Measurements from ENCODE around the gene CTBP1. TPM values are rescaled to one million over a fixed set of nuclear protein-coding genes. Genes with fewer than 3 reads are reported as not detected.

The CTBP1 gene
- polyA plus RNA-seq, 4 donors = 106 to 172 (median 164) TPM

GRCh38 chr4:1225272-1226143 is 23.4 kb downstream of the CTBP1 start:
- no peak for DNase-seq (ENCODE audit: low read depth in 4 of 4, low spot score in 2 of 4)

- DNase-seq (ENCODE audit: low read depth in 4 of 4, low spot score in 2 of 4) = no peak
Observed at GRCh38 chr4:1223841-1224809, 24.8 kb downstream of the CTBP1 start.

GRCh38 chr4:1222938-1223690 is 25.8 kb downstream of the CTBP1 start:
- DNase-seq (ENCODE audit: low read depth in 4 of 4, low spot score in 2 of 4) = no peak

GRCh38 chr4:1222036-1222789 is 26.7 kb downstream of the CTBP1 start:
- DNase-seq (ENCODE audit: low read depth in 4 of 4, low spot score in 2 of 4) = no peak

GRCh38 chr4:1221155-1221870 is 27.6 kb downstream of the CTBP1 start:
- DNase-seq (ENCODE audit: low read depth in 4 of 4, low spot score in 2 of 4) = no peak

- DNase-seq (ENCODE audit: low read depth in 4 of 4, low spot score in 2 of 4) = no peak
Observed at GRCh38 chr4:1220566-1220965, 28.4 kb downstream of the CTBP1 start.

GRCh38 chr4:1219566-1219950 is 29.4 kb downstream of the CTBP1 start:
- no peak for DNase-seq (ENCODE audit: low read depth in 4 of 4, low spot score in 2 of 4)

GRCh38 chr4:1218634-1219565 is 30.0 kb downstream of the CTBP1 start:
- DNase-seq (ENCODE audit: low read depth in 4 of 4, low spot score in 2 of 4) = no peak

- no peak for DNase-seq (ENCODE audit: low read depth in 4 of 4, low spot score in 2 of 4)
Observed at GRCh38 chr4:1217366-1217765, 31.6 kb downstream of the CTBP1 start.

- no peak for DNase-seq (ENCODE audit: low read depth in 4 of 4, low spot score in 2 of 4)
Observed at GRCh38 chr4:1216869-1217294, 32.0 kb downstream of the CTBP1 start.

- DNase-seq (ENCODE audit: low read depth in 4 of 4, low spot score in 2 of 4) = no peak
Observed at GRCh38 chr4:1216076-1216614, 32.8 kb downstream of the CTBP1 start.

- DNase-seq (ENCODE audit: low read depth in 4 of 4, low spot score in 2 of 4) = no peak
Observed at GRCh38 chr4:1215141-1216075, 33.5 kb downstream of the CTBP1 start.

GRCh38 chr4:1214101-1215095 is 34.5 kb downstream of the CTBP1 start:
- no peak for DNase-seq (ENCODE audit: low read depth in 4 of 4, low spot score in 2 of 4)

GRCh38 chr4:1213336-1213995 is 35.5 kb downstream of the CTBP1 start:
- no peak for DNase-seq (ENCODE audit: low read depth in 4 of 4, low spot score in 2 of 4)
